K562 (cell line): ENCODE data around the gene ASXL2. TPM values are rescaled to one million over a fixed set of nuclear protein-coding genes. Genes with fewer than 3 reads are reported as not detected.

Experiments used
- ATAC-seq: fragments of 200-7000 bp; cut with Tn5 transposase; 3 replicates; pipeline ENCODE4 v1.9.1; 2020; ENCODE audit warnings: moderate library complexity
- BruUV-seq: library from RNA; stranded (reverse); fragments of 400-500 nt; replicated peaks from 2 replicates; lab custom pipeline; 2021; lab: Mats Ljungman, UMichigan
- CTCF ChIA-PET: fragments of 300-600 bp; formaldehyde crosslinking; extraction: SDS; loops from one replicate; lab custom pipeline; 2021; ENCODE audit warnings: low intra/inter-chr PET ratio; lab: Yijun Ruan, JAX
- POLR2A ChIA-PET: fragments of 300-600, 350-650 bp; sonication (Branson Sonifier 250); formaldehyde crosslinking; extraction: SDS; loops from one replicate; lab custom pipeline; 2021; ENCODE audit warnings: antibody characterized with exemption, inconsistent platforms; lab: Yijun Ruan, JAX
- DNase-seq, 4 experiments: peaks; one replicate each; pipeline versions ENCODE4 v3.0.0 to v3.0.0-alpha.2; 2011 to 2018; ENCODE audit warnings: low spot score in 3 of 4, mixed read lengths in 3 of 4; ENCODE audit errors: extremely low read depth in 1 of 4
- FAIRE-seq: peaks from 2 replicates; lab custom pipeline; 2011; peaks lifted over from hg19 to GRCh38; lab: Jason Lieb, UNC
- H2AFZ ChIP-seq: 2 replicates; pipeline ENCODE4 v1.6.0; 2011; ENCODE audit warnings: low read depth, low read length, control low read depth, inconsistent platforms
- H3K27ac ChIP-seq: fragments of 200-600 bp; 3 replicates; pipeline ENCODE4 v1.8.0; 2011; ENCODE audit warnings: low read depth, mild to moderate bottlenecking, control low read depth, inconsistent platforms, low read length, moderate library complexity, mixed read lengths; ENCODE audit errors: extremely low read depth
- H3K27me3 ChIP-seq, 2 experiments: fragments of 300-600 bp in 1 of 2; 2 replicates in 1 of 2; 3 replicates in 1 of 2; pipeline versions ENCODE4 v1.6.0 to v1.8.0; 2011; ENCODE audit warnings: inconsistent platforms in 2 of 2, low read length in 2 of 2, mild to moderate bottlenecking in 1 of 2, mixed read lengths in 1 of 2, moderate library complexity in 1 of 2; ENCODE audit not compliant: control insufficient read depth in 2 of 2, insufficient read depth in 2 of 2
- H3K36me3 ChIP-seq: fragments of 300-600 bp; 3 replicates; pipeline ENCODE4 v1.8.0; 2011; ENCODE audit warnings: mild to moderate bottlenecking, low read length, inconsistent platforms; ENCODE audit not compliant: control insufficient read depth, insufficient read depth
- H3K4me1 ChIP-seq, 2 experiments: fragments of 200-600 bp in 1 of 2; replicated peaks in 1 of 2; 2 replicates in 1 of 2; 3 replicates in 1 of 2; pipeline versions ENCODE4 v1.5.1 to v1.8.0; 2011; ENCODE audit warnings: inconsistent platforms in 2 of 2, low read length in 2 of 2, mild to moderate bottlenecking in 1 of 2, mixed read lengths in 1 of 2, moderate library complexity in 1 of 2; ENCODE audit not compliant: control insufficient read depth in 2 of 2, insufficient read depth in 2 of 2
- H3K4me2 ChIP-seq: 2 replicates; pipeline ENCODE4 v1.6.1; 2011; ENCODE audit warnings: low read length, control low read depth, inconsistent platforms, mixed read lengths; ENCODE audit not compliant: insufficient read depth
- H3K4me3 ChIP-seq: fragments of 200-600 bp; sonication (generic), shearing (Covaris generic); 2 replicates; pipeline ENCODE4 v1.5.1; 2016; ENCODE audit warnings: control low read depth, inconsistent platforms
- H3K79me2 ChIP-seq: fragments of 200-600 bp; 3 replicates; pipeline ENCODE4 v1.8.0; 2011; ENCODE audit warnings: low read length, inconsistent platforms; ENCODE audit not compliant: control insufficient read depth, insufficient read depth
- H3K9ac ChIP-seq, 2 experiments: 2 replicates each; pipeline versions ENCODE4 v1.6.0 to v1.6.1; 2011; ENCODE audit warnings: low read depth in 2 of 2, low read length in 2 of 2, control low read depth in 1 of 2, inconsistent platforms in 1 of 2, mild to moderate bottlenecking in 1 of 2, mixed read lengths in 1 of 2; ENCODE audit not compliant: insufficient read depth in 1 of 2
- H3K9me1 ChIP-seq: one replicate; pipeline ENCODE4 v1.6.0; 2011; ENCODE audit warnings: inconsistent platforms, mild to moderate bottlenecking, low read length, moderate library complexity; ENCODE audit not compliant: control insufficient read depth, insufficient read depth
- H3K9me3 ChIP-seq: replicated peaks from 2 replicates; pipeline ENCODE4 v1.5.1; 2011; ENCODE audit warnings: low read depth, low read length, inconsistent platforms; ENCODE audit not compliant: control insufficient read depth, insufficient read depth
- H4K20me1 ChIP-seq: replicated peaks from 2 replicates; pipeline ENCODE4 v1.6.1; 2011; ENCODE audit warnings: low read length, inconsistent platforms, mixed read lengths; ENCODE audit not compliant: control insufficient read depth, insufficient read depth
- ASH1L ChIP-seq: fragments of 450-650 bp; IDR thresholded peaks from 2 replicates; pipeline ENCODE4 v1.6.1; 2018; ENCODE audit warnings: borderline replicate concordance, mild to moderate bottlenecking, low read depth; ENCODE audit not compliant: partially characterized antibody
- DPF2 ChIP-seq: fragments of 450-650 bp; IDR thresholded peaks from 2 replicates; pipeline ENCODE4 v1.6.1; 2016
- ERF ChIP-seq: fragments of 450-650 bp; formaldehyde crosslinking; IDR thresholded peaks from 2 replicates; pipeline ENCODE4 v1.4.0; 2020; ENCODE audit warnings: mild to moderate bottlenecking, mixed read lengths
- GABPA ChIP-seq: fragments of 200-800 bp; sonication (Bioruptor generic); conservative IDR thresholded peaks from 2 replicates; pipeline ENCODE4 v1.6.1; 2016; ENCODE audit warnings: low read depth, missing genetic modification characterization, missing compliant biosample characterization
- HMG20B ChIP-seq: fragments of 250-450 bp; sonication (Bioruptor Pico); IDR thresholded peaks from 2 replicates; pipeline ENCODE4 v1.5.0; 2021; ENCODE audit warnings: mild to moderate bottlenecking
- IRF9 ChIP-seq: fragments of 450-650 bp; IDR thresholded peaks from 2 replicates; pipeline ENCODE4 v1.6.1; 2016; ENCODE audit warnings: missing biosample characterization, missing genetic modification characterization
- MCM2 ChIP-seq: fragments of 450-650 bp; IDR thresholded peaks from 2 replicates; pipeline ENCODE4 v1.6.1; 2017; ENCODE audit warnings: low read depth, mild to moderate bottlenecking
- PCBP1 ChIP-seq: fragments of 200-400 bp; formaldehyde crosslinking; IDR thresholded peaks from 2 replicates; pipeline ENCODE4 v1.6.1; 2018; ENCODE audit warnings: mild to moderate bottlenecking, low read depth, low read length; ENCODE audit not compliant: poor library complexity, severe bottlenecking
- RBM25 ChIP-seq: fragments of 200-400 bp; formaldehyde crosslinking; IDR thresholded peaks from 2 replicates; pipeline ENCODE4 v1.6.1; 2018; ENCODE audit warnings: low read length, low read depth, moderate library complexity; ENCODE audit not compliant: severe bottlenecking
- SIN3B ChIP-seq: fragments of 450-650 bp; IDR thresholded peaks from 2 replicates; pipeline ENCODE4 v1.6.1; 2017; ENCODE audit warnings: low read depth, mild to moderate bottlenecking, moderate library complexity
- TFAM ChIP-seq: fragments of 250-450 bp; sonication (Bioruptor Pico); conservative IDR thresholded peaks from 2 replicates; pipeline ENCODE4 v1.5.0; 2021; ENCODE audit warnings: mild to moderate bottlenecking, moderate library complexity
- THAP7 ChIP-seq: fragments of 250-450 bp; sonication (Bioruptor Pico); IDR thresholded peaks from 2 replicates; pipeline ENCODE4 v1.5.0; 2021
- USF1 ChIP-seq: sonication (generic); formaldehyde crosslinking; IDR thresholded peaks from 2 replicates; pipeline ENCODE4 v1.9.0; 2022; ENCODE audit warnings: mild to moderate bottlenecking, missing genetic modification reagents
- ZNF384 ChIP-seq: IDR thresholded peaks from 2 replicates; pipeline ENCODE4 v1.6.1; 2012; ENCODE audit warnings: low read depth, low read length, improper control_type of control experiment
- ZNF639 ChIP-seq, 2 experiments: fragments of 200-800 bp in 1 of 2; sonication (Bioruptor generic) in 1 of 2; sonication (generic) in 1 of 2; formaldehyde crosslinking in 1 of 2; IDR thresholded peaks in 1 of 2; conservative IDR thresholded peaks in 1 of 2; 2 replicates each; pipeline versions ENCODE4 v1.5.0 to v1.6.1; 2016 to 2020; ENCODE audit warnings: missing compliant biosample characterization in 1 of 2, missing genetic modification characterization in 1 of 2, missing genetic modification reagents in 1 of 2
- ZNF717 ChIP-seq: fragments of 250-450 bp; sonication (Bioruptor Pico); IDR thresholded peaks from 2 replicates; pipeline ENCODE4 v1.5.0; 2021
- WGBS: fragments of 100-300 bp; shearing (Covaris generic); methylation state at CpG from one replicate; pipeline ENCODE4 v1.1.6; 2016; ENCODE audit warnings: low coverage, mixed read lengths; ENCODE audit not compliant: insufficient coverage; ENCODE audit errors: missing lambda C conversion rate; 5-methylcytosine and 5-hydroxymethylcytosine counted together
- in situ Hi-C: fragments of 300-500 bp; cut with MboI; formaldehyde crosslinking; loops from 4 replicates; pipeline ENCODE4 v1.15.0; 2018; ENCODE audit warnings: inconsistent platforms, mixed read lengths
- intact Hi-C: fragments of 100-400 bp; cut with micrococcal nuclease; formaldehyde crosslinking; loops from 2 replicates; pipeline ENCODE4 v1.14.2; 2022
- polyA plus RNA-seq, 8 experiments: library from polyadenylated mRNA; depleted of rRNA in 4 of 8; stranded (reverse) in 5 of 8; unstranded in 3 of 8; fragments of >200 nt; fragmentation: Nextera tagmentation in 2 of 8; fragmentation: Illumina TruSeq in 1 of 8; extraction: Ambion mirVana in 2 of 8; extraction: Trizol in 1 of 8; gene quantifications; 2 replicates each; pipeline versions ENCODE4 v1.2.1 to v1.2.3, GENCODE V29; 2011 to 2014; ENCODE audit warnings: inconsistent platforms in 1 of 8, missing spikeins in 1 of 8
- total RNA-seq, 7 experiments: library from RNA; depleted of rRNA in 6 of 7; stranded (reverse); fragments of >200 nt in 6 of 7; fragmentation: Illumina TruSeq in 2 of 7; extraction: Trizol in 2 of 7; gene quantifications; 2 replicates each; pipeline versions ENCODE4 v1.2.1 to v1.2.3, GENCODE V29; 2011 to 2021; ENCODE audit warnings: low replicate concordance in 1 of 7

Gene ASXL2
- total and polyA plus RNA-seq, 9 of the 15 experiments (the other 6 are each of a cell fraction or from before 2014, with no cell fraction given), result 2.2 to 25.9 (median 9.0) TPM

- FAIRE-seq (no peak), ATAC-seq (no peak), DNase-seq (no peak)
- Histone ChIP-seq H2AFZ (no peak overlapping the region), H3K36me3 (peaks cover 32% of the 10 kb centered on the region; the same call in 2 of the 3 replicates), H3K9me1 (no peaks in the 10 kb centered on the region), H4K20me1 (no peaks in the 10 kb centered on the region), H3K27ac (no peak overlapping the region), H3K4me1 (peaks cover 0 to 6% of the 10 kb centered on the region in 2 experiments; a peak in 1 of 5 replicates), H3K4me3 (no peak overlapping the region), H3K27me3 (no peaks in the 10 kb centered on the region), H3K79me2 (peaks cover 17% of the 10 kb centered on the region), H3K4me2 (no peak overlapping the region), H3K9ac (no peak overlapping the region), H3K9me3 (no peaks in the 10 kb centered on the region)
- CTCF ChIA-PET, result no interaction called here
- 93% methylated on average over 1 of the region's 1 CpG for WGBS
- POLR2A ChIA-PET, result interaction anchor here (0.6 to 1.4 kb wide), 2 partner anchors 10 to 13 kb away, joined by 3 read pairs; no protein-coding TSS in a partner anchor
- TF ChIP-seq THAP7 (CRISPR knock-in tag), result no peak
- no peak for TF ChIP-seq ASH1L
- no peak for TF ChIP-seq TFAM (CRISPR knock-in tag)
- no peak for TF ChIP-seq USF1 (CRISPR knock-in tag)
- no peak for TF ChIP-seq SIN3B
- TF ChIP-seq HMG20B (CRISPR knock-in tag), result no peak
- no peak for TF ChIP-seq DPF2
- TF ChIP-seq ZNF639 (CRISPR knock-in tag; conservative IDR thresholded peaks at IDR 0.05 in 1 of 2, IDR thresholded peaks at IDR 0.05 in 1 of 2), result no peak
- TF ChIP-seq ERF (CRISPR knock-in tag), result no peak
- TF ChIP-seq PCBP1, result no peak
- no peak for TF ChIP-seq GABPA (tag)
- TF ChIP-seq IRF9 (tag), result no peak
- no peak for TF ChIP-seq ZNF384
- no peak for TF ChIP-seq ZNF717 (CRISPR knock-in tag)
- no peak for TF ChIP-seq RBM25
- TF ChIP-seq MCM2, result no peak
- intact Hi-C loops, result no loop called here
- in situ Hi-C loops, result no loop called here
- BruUV-seq, result no TSS peak
These were observed 36.1 kb downstream of the ASXL2 start for GRCh38 chr2:25842155-25842554.
